Fibroblast of peridontal ligament (primary cell): Measurements from ENCODE around the gene APOA5.
"Not testable (repeated sequence)": the region's sequence is repeated elsewhere in the genome, so short reads cannot be mapped to it uniquely, and the experiment has no call there.

ENCODE experiments used
- DNase-seq: peaks from one replicate; pipeline ENCODE4 v3.0.0-alpha.2; 2010; ENCODE audit errors: extremely low read depth

Gene APOA5, protein sequence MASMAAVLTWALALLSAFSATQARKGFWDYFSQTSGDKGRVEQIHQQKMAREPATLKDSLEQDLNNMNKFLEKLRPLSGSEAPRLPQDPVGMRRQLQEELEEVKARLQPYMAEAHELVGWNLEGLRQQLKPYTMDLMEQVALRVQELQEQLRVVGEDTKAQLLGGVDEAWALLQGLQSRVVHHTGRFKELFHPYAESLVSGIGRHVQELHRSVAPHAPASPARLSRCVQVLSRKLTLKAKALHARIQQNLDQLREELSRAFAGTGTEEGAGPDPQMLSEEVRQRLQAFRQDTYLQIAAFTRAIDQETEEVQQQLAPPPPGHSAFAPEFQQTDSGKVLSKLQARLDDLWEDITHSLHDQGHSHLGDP

DNA sequence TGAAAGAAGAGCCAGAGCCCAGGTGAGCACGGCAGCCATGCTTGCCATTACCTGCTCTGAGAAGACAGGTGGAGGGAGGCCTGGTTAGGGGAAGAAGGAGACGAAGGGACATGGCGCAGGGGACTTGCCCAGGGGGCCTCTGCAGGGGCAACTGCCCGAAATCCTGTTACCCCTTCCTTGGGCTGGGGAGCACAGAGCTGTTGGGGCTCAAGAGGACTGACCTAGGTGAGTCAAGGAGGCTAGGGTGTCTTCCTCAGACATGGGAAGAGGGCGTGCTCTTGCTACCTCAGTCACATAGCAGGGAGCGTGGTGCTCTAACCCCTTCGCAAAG, at the start of gene APOA5:
Gene APOA5, minus strand, starts transcription at position 67 of the 331 bp plus-strand sequence. Its CDS starts 19 bp downstream, at position 48.
- no peak for DNase-seq

DNA sequence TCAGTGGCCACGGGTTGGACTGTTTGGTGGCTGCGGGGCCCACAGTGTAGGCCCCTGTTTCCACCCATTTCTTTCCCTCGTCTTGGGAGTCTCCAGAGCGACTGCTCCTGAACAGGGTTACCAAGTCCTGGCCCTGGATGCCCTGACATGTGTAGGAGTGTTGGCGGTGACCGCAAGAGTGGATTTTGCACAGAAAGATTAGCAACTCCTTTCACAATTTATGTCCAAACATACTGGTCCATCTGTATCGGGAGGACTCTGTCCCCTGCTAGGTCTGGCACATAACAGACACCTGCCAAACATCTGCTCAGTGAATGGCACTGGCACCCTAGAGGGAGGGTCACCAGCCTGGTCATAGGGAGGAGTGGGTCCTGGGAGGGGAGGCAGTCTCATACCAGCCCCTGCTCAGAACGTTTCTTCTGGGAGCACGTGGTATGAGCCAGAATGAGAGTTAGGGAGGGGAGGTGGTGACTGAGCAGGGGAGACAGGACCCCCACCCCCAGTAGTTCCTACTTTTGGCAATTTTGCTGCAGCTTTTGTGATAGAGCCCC, 49.1 kb upstream of the APOA5 start:
- DNase-seq, result no peak

DNA sequence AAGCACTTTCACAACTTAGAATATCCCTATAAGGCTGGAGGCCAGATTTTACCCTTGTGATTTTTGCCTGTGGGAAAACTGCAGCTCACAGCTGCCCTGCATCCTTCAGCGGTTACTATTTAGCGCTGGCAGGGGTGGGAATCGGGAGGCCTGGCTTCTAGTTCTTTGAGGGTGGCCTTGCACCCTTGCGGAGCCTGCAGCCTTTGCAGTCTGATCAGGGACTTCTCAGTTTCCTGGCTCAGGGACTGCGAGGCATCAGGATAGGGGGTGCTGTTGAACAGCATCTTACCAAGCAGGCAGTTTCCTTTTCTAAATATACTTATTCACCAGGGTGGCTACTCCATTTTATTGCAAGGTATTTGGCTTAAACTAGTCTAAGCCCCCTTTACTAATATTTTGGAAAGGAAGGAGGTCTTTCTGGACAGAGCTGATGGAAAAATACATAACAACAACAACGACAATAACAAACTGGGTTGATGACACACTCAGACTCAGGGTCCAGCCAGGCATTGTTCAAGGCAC, 48.6 kb upstream of the APOA5 start:
- DNase-seq, result peak; percentile 67

DNA sequence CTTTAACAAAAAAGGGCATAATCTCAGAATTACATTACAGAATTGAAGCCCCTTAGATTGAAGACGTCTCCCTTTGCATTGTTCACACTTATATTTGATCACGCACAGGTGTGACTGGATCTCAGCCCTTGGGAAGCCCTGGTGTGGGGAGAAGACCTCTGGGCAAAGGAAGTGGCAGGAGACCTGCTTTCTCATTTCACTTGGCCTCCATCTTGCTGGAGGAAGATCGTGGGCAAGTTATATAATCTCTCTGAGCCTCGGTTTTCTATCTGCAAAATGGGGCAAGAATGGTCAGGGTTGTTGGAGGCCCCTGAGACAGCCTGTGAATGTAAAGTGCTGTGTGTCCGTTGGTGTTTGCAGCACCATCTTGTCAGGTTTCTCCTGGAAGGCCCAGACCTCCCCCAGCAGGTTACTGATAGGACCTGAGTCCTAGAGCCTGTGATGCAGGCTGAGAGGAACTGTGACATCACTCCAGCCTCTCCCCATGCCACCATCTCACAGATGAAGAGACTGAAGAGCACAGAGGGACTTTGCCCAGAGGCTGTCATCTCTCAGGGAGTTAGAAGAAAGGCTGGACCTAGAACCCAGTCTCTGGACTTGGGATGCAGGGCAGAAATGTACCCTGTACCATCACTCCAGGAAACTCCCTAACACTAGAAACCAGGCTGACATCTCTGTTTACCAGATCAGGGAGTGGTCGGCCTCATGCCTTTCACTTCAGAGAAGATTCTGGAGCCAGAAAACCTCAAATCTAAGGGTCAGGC, 46.8 kb upstream of the APOA5 start:
- no peak for DNase-seq

DNA sequence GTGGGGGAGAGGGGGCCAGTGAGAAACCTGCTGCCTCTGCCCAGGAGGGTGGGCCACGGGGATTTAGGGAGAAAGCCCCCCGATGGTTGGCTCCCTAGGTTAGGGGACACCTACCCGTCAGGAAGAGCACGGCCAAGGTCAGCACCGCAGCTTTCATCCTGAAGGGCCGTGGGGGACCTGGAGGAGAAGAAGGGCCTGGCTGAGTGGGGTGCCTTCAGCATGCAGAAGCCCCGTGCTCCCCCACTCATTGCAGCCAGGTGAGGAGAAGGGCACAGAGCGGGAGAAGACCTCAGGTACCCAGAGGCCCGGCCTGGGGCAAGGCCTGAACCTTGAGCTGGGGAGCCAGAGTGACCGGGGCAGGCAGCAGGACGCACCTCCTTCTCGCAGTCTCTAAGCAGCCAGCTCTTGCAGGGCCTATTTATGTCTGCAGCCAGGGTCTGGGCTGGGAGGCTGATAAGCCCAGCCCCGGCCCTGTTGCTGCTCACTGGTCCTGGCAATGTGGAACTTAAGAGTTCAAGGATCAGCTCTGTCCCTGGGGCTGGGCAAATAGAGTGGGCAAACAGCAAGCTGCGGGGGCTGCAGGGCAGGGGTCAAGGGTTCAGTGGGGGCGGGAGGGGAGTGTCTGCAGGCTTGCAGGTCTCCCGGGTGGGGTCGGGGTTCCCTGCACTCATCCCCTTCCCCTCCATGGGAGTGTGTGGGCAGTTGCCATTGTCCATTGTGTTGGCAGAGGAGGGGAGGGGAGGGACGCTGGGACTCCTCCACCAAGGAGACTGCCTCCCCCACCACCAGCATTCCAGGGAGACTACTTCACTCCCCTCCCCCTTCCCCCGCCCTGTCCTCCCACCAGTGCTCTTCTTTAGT, 45.8 kb upstream of the APOA5 start, which contains the start of gene APOA1:
Gene APOA1, minus strand, starts transcription at position 392 of the 861 bp plus-strand sequence. Its CDS starts 235 bp downstream, at position 157.
- no peak for DNase-seq

DNA sequence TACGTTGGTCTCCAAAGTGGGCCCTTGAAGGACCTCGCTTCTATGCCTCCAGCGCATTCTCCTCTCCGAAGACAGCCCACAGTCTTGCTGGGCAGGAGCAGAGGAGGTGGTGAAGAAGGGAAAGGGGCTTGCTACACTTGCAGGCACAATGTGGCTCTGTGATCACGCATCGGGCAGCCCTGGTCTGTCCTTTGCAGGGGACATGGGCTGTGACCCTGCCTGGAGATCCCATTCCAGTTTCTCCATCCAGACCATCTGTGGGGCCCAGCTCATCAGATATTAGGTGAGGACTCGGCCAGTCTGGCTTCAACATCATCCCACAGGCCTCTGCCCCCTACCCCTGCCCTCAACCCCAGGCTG, 44.9 kb upstream of the APOA5 start:
- DNase-seq, result no peak

DNA sequence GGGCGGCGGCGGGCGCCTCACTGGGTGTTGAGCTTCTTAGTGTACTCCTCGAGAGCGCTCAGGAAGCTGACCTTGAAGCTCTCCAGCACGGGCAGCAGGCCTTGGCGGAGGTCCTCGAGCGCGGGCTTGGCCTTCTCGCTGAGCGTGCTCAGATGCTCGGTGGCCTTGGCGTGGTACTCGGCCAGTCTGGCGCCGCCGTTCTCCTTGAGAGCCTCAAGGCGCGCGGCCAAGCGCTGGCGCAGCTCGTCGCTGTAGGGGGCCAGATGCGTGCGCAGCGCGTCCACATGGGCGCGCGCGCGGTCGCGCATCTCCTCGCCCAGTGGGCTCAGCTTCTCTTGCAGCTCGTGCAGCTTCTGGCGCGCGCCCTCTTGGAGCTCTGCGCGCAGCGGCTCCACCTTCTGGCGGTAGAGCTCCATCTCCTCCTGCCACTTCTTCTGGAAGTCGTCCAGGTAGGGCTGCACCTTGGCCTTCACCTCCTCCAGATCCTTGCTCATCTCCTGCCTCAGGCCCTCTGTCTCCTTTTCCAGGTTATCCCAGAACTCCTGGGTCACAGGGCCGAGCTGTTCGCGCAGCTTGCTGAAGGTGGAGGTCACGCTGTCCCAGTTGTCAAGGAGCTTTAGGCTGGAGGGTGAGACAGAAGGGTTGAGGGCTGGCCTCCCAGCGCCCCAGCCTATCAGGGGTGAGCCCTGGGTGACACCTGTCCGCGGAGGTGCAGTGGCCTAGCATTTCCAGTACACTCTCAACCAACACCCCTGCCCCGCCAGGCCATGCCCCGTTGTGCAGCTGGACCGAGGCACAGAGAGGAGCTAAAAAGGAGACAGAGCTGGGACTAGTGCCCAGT, 44.3 kb upstream of the APOA5 start:
- DNase-seq, result peak; percentile 93

DNA sequence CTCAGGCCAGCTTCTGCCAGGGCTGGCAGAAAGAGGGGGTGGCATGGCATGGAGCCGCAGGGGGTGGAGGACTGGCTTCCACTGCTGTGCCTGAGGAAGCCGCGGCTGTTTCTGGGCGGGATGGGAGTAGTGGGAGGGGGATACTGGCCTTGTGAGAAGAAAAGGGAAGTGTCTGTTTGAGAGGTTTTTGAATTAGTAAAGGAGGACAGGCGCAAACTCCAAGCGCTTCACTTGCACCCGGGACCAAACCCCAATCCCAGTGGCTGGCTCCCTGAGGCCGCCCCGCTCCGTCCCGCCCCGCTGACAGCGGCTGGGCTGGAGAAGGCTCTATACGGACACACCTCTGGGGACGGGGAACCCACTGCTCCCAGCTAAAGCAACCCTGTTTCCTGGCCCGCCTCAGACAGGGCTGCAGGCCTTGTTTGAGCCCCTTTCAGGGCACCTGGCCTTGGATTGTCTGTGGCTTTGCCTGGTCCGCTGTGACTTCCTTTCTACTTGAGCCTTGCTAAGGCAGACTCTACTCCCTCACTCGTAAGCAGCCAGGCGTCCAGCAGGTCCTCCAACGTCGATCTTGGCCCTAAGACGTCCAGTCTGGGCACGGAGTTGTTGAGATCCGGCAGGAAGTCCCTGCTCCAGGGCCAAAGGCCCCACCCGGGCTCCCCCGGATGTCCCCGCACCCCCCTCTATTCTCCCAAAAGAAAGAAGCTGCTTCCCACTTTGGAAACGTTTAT, 43.5 kb upstream of the APOA5 start:
- DNase-seq, result no peak

DNA sequence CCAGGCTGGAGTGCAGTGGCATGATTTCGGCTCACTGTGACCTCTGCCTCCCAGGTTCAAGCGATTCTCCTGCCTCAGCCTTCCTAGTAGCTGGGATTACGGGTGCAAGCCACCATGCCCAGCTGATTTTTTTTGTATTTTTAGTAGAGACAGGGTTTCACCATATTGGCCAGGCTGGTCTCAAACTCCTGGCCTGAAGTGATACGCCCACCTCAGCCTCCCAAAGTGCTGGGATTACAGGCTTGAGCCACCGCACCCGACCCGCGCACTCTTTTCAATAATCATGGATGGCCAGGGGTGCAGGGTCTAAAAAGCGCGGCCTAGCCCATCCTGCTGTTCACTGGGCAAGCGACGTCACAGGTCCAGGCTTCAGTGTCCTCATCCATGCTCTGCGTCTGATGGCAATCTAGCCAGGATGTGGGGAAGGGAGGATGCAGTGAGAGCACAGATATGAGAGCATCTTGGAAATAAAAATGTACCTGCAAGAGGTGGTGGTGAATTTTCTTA, 42.9 kb upstream of the APOA5 start:
- not testable (repeated sequence) for DNase-seq

DNA sequence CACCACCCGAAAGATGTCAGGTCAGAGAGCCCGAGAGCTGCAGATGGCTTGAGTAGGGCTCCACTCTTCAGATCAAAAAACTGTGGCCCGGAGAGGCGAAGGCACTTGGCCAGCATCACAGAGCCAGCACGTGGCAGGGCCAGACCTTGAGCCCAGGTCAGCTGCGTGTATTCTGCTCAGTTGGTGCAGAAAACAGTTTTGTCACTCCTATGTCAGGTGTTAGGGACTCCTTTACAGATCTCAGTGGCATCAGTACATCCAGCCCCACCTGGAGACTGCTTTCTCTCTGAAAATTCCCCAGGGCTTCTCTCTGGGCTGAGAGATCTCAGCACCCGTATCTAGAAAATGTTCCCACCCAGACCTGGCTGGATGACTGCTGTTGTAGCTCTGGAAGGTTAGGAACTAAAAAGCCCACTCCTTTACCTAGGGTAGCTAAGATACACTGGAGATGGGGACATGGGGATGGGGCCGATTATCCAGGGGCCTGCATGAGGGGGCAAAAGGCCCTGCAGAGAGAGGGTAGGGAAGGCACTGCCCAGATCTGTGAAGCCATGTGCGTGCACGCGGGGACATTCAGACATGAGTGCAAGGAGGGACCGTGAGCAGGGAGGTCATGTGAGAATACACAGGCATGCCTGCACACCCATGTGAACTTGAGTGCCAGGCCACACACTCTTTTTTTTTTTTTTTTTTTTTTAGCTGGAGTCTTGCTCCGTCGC, 42.3 kb upstream of the APOA5 start:
- no peak for DNase-seq

DNA sequence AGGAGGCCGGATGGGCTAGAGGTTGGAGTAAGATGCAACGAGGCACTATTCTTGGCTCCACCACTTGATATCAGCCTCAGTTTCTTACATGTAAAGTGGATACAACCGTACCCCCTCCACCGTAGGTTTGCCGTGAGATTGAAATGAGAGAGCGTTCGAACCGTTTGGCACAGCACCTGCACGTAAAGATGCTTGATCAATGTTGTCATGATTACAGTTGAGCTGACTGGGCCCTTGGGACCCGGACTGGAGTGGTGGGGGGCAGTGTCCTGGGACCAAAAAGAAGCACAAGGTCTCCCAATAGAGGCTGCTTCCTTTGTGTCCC, 41.8 kb upstream of the APOA5 start:
- DNase-seq, result no peak

DNA sequence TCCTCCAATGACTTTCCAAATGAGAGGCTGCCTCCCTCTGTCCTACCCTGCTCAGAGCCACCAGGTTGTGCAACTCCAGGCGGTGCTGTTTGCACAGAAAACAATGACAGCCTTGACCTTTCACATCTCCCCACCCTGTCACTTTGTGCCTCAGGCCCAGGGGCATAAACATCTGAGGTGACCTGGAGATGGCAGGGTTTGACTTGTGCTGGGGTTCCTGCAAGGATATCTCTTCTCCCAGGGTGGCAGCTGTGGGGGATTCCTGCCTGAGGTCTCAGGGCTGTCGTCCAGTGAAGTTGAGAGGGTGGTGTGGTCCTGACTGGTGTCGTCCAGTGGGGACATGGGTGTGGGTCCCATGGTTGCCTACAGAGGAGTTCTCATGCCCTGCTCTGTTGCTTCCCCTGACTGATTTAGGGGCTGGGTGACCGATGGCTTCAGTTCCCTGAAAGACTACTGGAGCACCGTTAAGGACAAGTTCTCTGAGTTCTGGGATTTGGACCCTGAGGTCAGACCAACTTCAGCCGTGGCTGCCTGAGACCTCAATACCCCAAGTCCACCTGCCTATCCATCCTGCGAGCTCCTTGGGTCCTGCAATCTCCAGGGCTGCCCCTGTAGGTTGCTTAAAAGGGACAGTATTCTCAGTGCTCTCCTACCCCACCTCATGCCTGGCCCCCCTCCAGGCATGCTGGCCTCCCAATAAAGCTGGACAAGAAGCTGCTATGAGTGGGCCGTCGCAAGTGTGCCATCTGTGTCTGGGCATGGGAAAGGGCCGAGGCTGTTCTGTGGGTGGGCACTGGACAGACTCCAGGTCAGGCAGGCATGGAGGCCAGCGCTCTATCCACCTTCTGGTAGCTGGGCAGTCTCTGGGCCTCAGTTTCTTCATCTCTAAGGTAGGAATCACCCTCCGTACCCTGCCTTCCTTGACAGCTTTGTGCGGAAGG, 40.9 kb upstream of the APOA5 start:
- no peak for DNase-seq

DNA sequence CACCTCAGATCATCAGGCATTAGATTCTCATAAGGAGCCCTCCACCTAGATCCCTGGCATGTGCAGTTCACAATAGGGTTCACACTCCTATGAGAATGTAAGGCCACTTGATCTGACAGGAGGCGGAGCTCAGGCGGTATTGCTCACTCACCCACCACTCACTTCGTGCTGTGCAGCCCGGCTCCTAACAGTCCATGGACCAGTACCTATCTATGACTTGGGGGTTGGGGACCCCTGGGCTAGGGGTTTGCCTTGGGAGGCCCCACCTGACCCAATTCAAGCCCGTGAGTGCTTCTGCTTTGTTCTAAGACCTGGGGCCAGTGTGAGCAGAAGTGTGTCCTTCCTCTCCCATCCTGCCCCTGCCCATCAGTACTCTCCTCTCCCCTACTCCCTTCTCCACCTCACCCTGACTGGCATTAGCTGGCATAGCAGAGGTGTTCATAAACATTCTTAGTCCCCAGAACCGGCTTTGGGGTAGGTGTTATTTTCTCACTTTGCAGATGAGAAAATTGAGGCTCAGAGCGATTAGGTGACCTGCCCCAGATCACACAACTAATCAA, 40.2 kb upstream of the APOA5 start:
- no peak for DNase-seq

DNA sequence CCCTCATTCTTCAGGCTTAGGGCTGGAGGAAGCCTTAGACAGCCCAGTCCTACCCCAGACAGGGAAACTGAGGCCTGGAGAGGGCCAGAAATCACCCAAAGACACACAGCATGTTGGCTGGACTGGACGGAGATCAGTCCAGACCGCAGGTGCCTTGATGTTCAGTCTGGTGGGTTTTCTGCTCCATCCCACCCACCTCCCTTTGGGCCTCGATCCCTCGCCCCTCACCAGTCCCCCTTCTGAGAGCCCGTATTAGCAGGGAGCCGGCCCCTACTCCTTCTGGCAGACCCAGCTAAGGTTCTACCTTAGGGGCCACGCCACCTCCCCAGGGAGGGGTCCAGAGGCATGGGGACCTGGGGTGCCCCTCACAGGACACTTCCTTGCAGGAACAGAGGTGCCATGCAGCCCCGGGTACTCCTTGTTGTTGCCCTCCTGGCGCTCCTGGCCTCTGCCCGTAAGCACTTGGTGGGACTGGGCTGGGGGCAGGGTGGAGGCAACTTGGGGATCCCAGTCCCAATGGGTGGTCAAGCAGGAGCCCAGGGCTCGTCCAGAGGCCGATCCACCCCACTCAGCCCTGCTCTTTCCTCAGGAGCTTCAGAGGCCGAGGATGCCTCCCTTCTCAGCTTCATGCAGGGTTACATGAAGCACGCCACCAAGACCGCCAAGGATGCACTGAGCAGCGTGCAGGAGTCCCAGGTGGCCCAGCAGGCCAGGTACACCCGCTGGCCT, 38.7 kb upstream of the APOA5 start:
- DNase-seq, result no peak

DNA sequence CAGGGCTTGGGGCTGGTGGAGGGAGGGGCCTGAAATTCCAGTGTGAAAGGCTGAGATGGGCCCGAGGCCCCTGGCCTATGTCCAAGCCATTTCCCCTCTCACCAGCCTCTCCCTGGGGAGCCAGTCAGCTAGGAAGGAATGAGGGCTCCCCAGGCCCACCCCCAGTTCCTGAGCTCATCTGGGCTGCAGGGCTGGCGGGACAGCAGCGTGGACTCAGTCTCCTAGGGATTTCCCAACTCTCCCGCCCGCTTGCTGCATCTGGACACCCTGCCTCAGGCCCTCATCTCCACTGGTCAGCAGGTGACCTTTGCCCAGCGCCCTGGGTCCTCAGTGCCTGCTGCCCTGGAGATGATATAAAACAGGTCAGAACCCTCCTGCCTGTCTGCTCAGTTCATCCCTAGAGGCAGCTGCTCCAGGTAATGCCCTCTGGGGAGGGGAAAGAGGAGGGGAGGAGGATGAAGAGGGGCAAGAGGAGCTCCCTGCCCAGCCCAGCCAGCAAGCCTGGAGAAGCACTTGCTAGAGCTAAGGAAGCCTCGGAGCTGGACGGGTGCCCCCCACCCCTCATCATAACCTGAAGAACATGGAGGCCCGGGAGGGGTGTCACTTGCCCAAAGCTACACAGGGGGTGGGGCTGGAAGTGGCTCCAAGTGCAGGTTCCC, 38.0 kb upstream of the APOA5 start, which contains the start of gene APOC3:
Gene APOC3, plus strand, starts transcription at position 383 of the 659 bp plus-strand sequence. CDS start 676 bp downstream, outside the sequence.
- peak; percentile 24 for DNase-seq
